ENCODE results near the gene ZP1. TPM values are rescaled to one million over a fixed set of nuclear protein-coding genes. Genes with fewer than 3 reads are reported as not detected.

ZP1 gene
- total and polyA plus RNA-seq, 4 donors: not detected

GRCh38 chr11:60870733-60871377 lies 3.5 kb downstream of the ZP1 start:
- no peak for TF ChIP-seq FOXA1 (IDR thresholded peaks at IDR 0.05)
- no peak for TF ChIP-seq SP1 (IDR thresholded peaks at IDR 0.05)
- no peak for TF ChIP-seq FOXA2 (IDR thresholded peaks at IDR 0.05)
- no peak for TF ChIP-seq NR2F2 (IDR thresholded peaks at IDR 0.05)
- no peak for TF ChIP-seq ATF3 (IDR thresholded peaks at IDR 0.05)
- no peak for TF ChIP-seq YY1 (IDR thresholded peaks at IDR 0.05)
- no peak for TF ChIP-seq HNF4A (conservative IDR thresholded peaks at IDR 0.05)
- TF ChIP-seq TAF1 (conservative IDR thresholded peaks at IDR 0.05): no peak
- no peak for TF ChIP-seq RXRA (IDR thresholded peaks at IDR 0.05)
- TF ChIP-seq RAD21 (IDR thresholded peaks at IDR 0.05): no peak
- Histone ChIP-seq H3K9ac (ENCODE audit: low read depth in 1 of 2, low read length in 2 of 2) (no peak overlapping the region), H3K4me1 (ENCODE audit: control insufficient read depth in 4 of 4, insufficient read depth in 4 of 4, low read length in 3 of 4) (peaks cover 0 to 8% (median 4%) of the 10 kb centered on the region in 4 donors), H3K4me3 (ENCODE audit: low read depth in 1 of 3, low read length in 3 of 3) (no peak overlapping the region), H3K36me3 (ENCODE audit: control insufficient read depth in 4 of 4, insufficient read depth in 3 of 4, low read depth in 1 of 4, low read length in 3 of 4) (no peaks in the 10 kb centered on the region), H3K27ac (ENCODE audit: low read depth in 1 of 2, low read length in 2 of 2) (no peak overlapping the region), H3K27me3 (ENCODE audit: control insufficient read depth in 4 of 4, insufficient read depth in 4 of 4, low read length in 3 of 4) (no peaks in the 10 kb centered on the region), H3K9me3 (ENCODE audit: control insufficient read depth in 4 of 4, low read length in 3 of 4) (no peaks in the 10 kb centered on the region)
- no peak for DNase-seq (ENCODE audit: low spot score)
- 90% methylated on average over 13 of the region's 13 CpGs for WGBS

GRCh38 chr11:60871378-60872061 lies 4.2 kb downstream of the ZP1 start:
- Histone ChIP-seq H3K4me3 (ENCODE audit: low read depth in 1 of 3, low read length in 3 of 3) (no peak overlapping the region), H3K27me3 (ENCODE audit: control insufficient read depth in 4 of 4, insufficient read depth in 4 of 4, low read length in 3 of 4) (no peaks in the 10 kb centered on the region), H3K27ac (ENCODE audit: low read depth in 1 of 2, low read length in 2 of 2) (no peak overlapping the region), H3K9me3 (ENCODE audit: control insufficient read depth in 4 of 4, low read length in 3 of 4) (no peaks in the 10 kb centered on the region), H3K36me3 (ENCODE audit: control insufficient read depth in 4 of 4, insufficient read depth in 3 of 4, low read depth in 1 of 4, low read length in 3 of 4) (no peaks in the 10 kb centered on the region), H3K4me1 (ENCODE audit: control insufficient read depth in 4 of 4, insufficient read depth in 4 of 4, low read length in 3 of 4) (peaks cover 0 to 8% (median 4%) of the 10 kb centered on the region in 4 donors), H3K9ac (ENCODE audit: low read depth in 1 of 2, low read length in 2 of 2) (no peak overlapping the region)
- no peak for TF ChIP-seq FOXA1 (IDR thresholded peaks at IDR 0.05)
- TF ChIP-seq REST (IDR thresholded peaks at IDR 0.05): no peak
- no peak for TF ChIP-seq CTCF (IDR thresholded peaks at IDR 0.05; ENCODE audit: low read depth, low read length, missing input control)
- TF ChIP-seq SP1 (IDR thresholded peaks at IDR 0.05): no peak
- TF ChIP-seq NR2F2 (IDR thresholded peaks at IDR 0.05): no peak
- TF ChIP-seq TAF1 (conservative IDR thresholded peaks at IDR 0.05): no peak
- TF ChIP-seq JUND (IDR thresholded peaks at IDR 0.05): no peak
- TF ChIP-seq ZBTB33 (IDR thresholded peaks at IDR 0.05): no peak
- TF ChIP-seq HNF4A (conservative IDR thresholded peaks at IDR 0.05): no peak
- TF ChIP-seq EGR1 (IDR thresholded peaks at IDR 0.05; ENCODE audit: low read depth in 2 of 2): no peak
- TF ChIP-seq RAD21 (IDR thresholded peaks at IDR 0.05): no peak
- WGBS: 77% methylated on average over 7 of the region's 7 CpGs
- DNase-seq (ENCODE audit: low spot score): no peak

All from liver (tissue), 9 donors.